Mesenchymal stem cell (in vitro differentiated cells and primary cell): ENCODE data around the gene STK32C.

ENCODE experiments used
- DNase-seq: peaks from one replicate; pipeline ENCODE4 v3.0.0-alpha.2; 2013
- H2AFZ ChIP-seq: one replicate; pipeline ENCODE4 v1.6.1; 2013; ENCODE audit warnings: low read depth, mild to moderate bottlenecking, control low read depth, inconsistent platforms, low read length, moderate library complexity
- H2AK5ac ChIP-seq: 2 replicates; pipeline ENCODE4 v1.6.1; 2013; ENCODE audit warnings: low read length, moderate library complexity, mild to moderate bottlenecking, inconsistent platforms; ENCODE audit not compliant: severe bottlenecking
- H2BK120ac ChIP-seq: one replicate; pipeline ENCODE4 v1.6.1; 2013; ENCODE audit warnings: low read depth, mild to moderate bottlenecking, inconsistent platforms, low read length, moderate library complexity
- H2BK12ac ChIP-seq, 2 experiments: one replicate each; pipeline ENCODE4 v1.6.1; 2013; ENCODE audit warnings: inconsistent platforms in 2 of 2, low read length in 2 of 2, mild to moderate bottlenecking in 2 of 2, moderate library complexity in 2 of 2, control low read depth in 1 of 2
- H2BK15ac ChIP-seq: one replicate; pipeline ENCODE4 v1.6.1; 2013; ENCODE audit warnings: mild to moderate bottlenecking, low read depth, inconsistent platforms; ENCODE audit not compliant: poor library complexity, severe bottlenecking
- H2BK5ac ChIP-seq: 2 replicates; pipeline ENCODE4 v1.6.1; 2013; ENCODE audit warnings: low read depth, mild to moderate bottlenecking, low read length, control low read depth, inconsistent platforms; ENCODE audit not compliant: poor library complexity, severe bottlenecking
- H3K14ac ChIP-seq, 2 experiments: one replicate each; pipeline ENCODE4 v1.6.1; 2013; ENCODE audit warnings: inconsistent platforms in 2 of 2, low read length in 2 of 2, control low read depth in 1 of 2, mild to moderate bottlenecking in 1 of 2, moderate library complexity in 1 of 2
- H3K18ac ChIP-seq, 2 experiments: one replicate each; pipeline ENCODE4 v1.6.1; 2013; ENCODE audit warnings: inconsistent platforms in 2 of 2, low read length in 2 of 2, control low read depth in 1 of 2, low read depth in 1 of 2, mild to moderate bottlenecking in 1 of 2
- H3K23ac ChIP-seq, 2 experiments: one replicate each; pipeline ENCODE4 v1.6.1; 2013; ENCODE audit warnings: inconsistent platforms in 2 of 2, low read length in 2 of 2, mild to moderate bottlenecking in 2 of 2, moderate library complexity in 2 of 2, control low read depth in 1 of 2
- H3K27ac ChIP-seq: 2 replicates; pipeline ENCODE4 v1.5.1; 2013; ENCODE audit warnings: mild to moderate bottlenecking, moderate library complexity, low read length, control low read depth, inconsistent platforms; ENCODE audit not compliant: poor library complexity, severe bottlenecking
- H3K27me3 ChIP-seq, 2 experiments: 2 replicates each; pipeline versions ENCODE4 v1.6.1 to v1.7.0; 2013; ENCODE audit warnings: low read length in 2 of 2, mild to moderate bottlenecking in 2 of 2, moderate library complexity in 2 of 2, control low read depth in 1 of 2, inconsistent platforms in 1 of 2; ENCODE audit not compliant: control insufficient read depth in 1 of 2, insufficient read depth in 1 of 2
- H3K36me3 ChIP-seq, 2 experiments: 2 replicates each; pipeline versions ENCODE4 v1.6.1 to v1.7.0; 2013; ENCODE audit warnings: low read length in 2 of 2, control low read depth in 1 of 2, inconsistent platforms in 1 of 2, low read depth in 1 of 2, mild to moderate bottlenecking in 1 of 2; ENCODE audit not compliant: insufficient read depth in 2 of 2, control insufficient read depth in 1 of 2
- H3K4ac ChIP-seq, 2 experiments: one replicate each; pipeline ENCODE4 v1.6.1; 2013; ENCODE audit warnings: inconsistent platforms in 2 of 2, low read length in 2 of 2, mild to moderate bottlenecking in 2 of 2, moderate library complexity in 2 of 2, control low read depth in 1 of 2, low read depth in 1 of 2
- H3K4me1 ChIP-seq: 2 replicates; pipeline ENCODE4 v1.6.1; 2013; ENCODE audit warnings: low read depth, low read length, control low read depth; ENCODE audit not compliant: control insufficient read depth, insufficient read depth
- H3K4me2 ChIP-seq: 2 replicates; pipeline ENCODE4 v1.6.1; 2013; ENCODE audit warnings: low read length, mild to moderate bottlenecking, inconsistent platforms; ENCODE audit not compliant: poor library complexity, severe bottlenecking
- H3K4me3 ChIP-seq, 2 experiments: 2 replicates each; pipeline versions ENCODE4 v1.5.1 to v1.7.0; 2013; ENCODE audit warnings: low read length in 2 of 2, mild to moderate bottlenecking in 2 of 2, control low read depth in 1 of 2, low read depth in 1 of 2; ENCODE audit not compliant: insufficient read depth in 1 of 2
- H3K79me1 ChIP-seq: replicated peaks from 2 replicates; pipeline ENCODE4 v1.6.1; 2013; ENCODE audit warnings: mild to moderate bottlenecking, control low read depth, low read length, inconsistent platforms; ENCODE audit not compliant: poor library complexity, severe bottlenecking
- H3K9ac ChIP-seq: 2 replicates; pipeline ENCODE4 v1.7.0; 2013; ENCODE audit warnings: mild to moderate bottlenecking, low read length, moderate library complexity
- H3K9me3 ChIP-seq: 2 replicates; pipeline ENCODE4 v1.7.0; 2013; ENCODE audit warnings: mild to moderate bottlenecking, low read length; ENCODE audit not compliant: control insufficient read depth
- H4K8ac ChIP-seq: one replicate; pipeline ENCODE4 v1.6.1; 2013; ENCODE audit warnings: inconsistent platforms, mild to moderate bottlenecking, low read length, moderate library complexity
- H4K91ac ChIP-seq: one replicate; pipeline ENCODE4 v1.6.1; 2013; ENCODE audit warnings: mild to moderate bottlenecking, low read length, inconsistent platforms
- WGBS: methylation state at CpG from one replicate; pipeline ENCODE4 v1.1.7; 2013; ENCODE audit warnings: mixed read lengths; 5-methylcytosine and 5-hydroxymethylcytosine counted together

Gene STK32C

GRCh38 chr10:132332433-132332754, 24.6 kb upstream of the STK32C start:
- Histone ChIP-seq H3K4ac (peak overlapping the region; percentile 15 to 62), H3K27me3 (no peaks in the 10 kb centered on the region), H3K9me3 (no peaks in the 10 kb centered on the region), H2AK5ac (no peak overlapping the region), H3K4me3 (peak overlapping the region; percentile 73 to 95), H4K91ac (peak overlapping the region; percentile 80), H3K18ac (peak overlapping the region; percentile 82 to 85), H2BK120ac (no peak overlapping the region), H3K23ac (no peak overlapping the region), H3K4me2 (peak overlapping the region; percentile 87), H2BK12ac (peak overlapping the region in 1 of 2 experiments; percentile 12), H2BK15ac (peak overlapping the region; percentile 8), H2BK5ac (no peak overlapping the region), H3K9ac (peak overlapping the region; percentile 95), H2AFZ (peak overlapping the region; percentile 85), H3K79me1 (peaks cover 1% of the 10 kb centered on the region), H3K27ac (no peak overlapping the region), H4K8ac (peak overlapping the region; percentile 93), H3K36me3 (peaks cover 3 to 21% of the 10 kb centered on the region in 2 experiments), H3K4me1 (peaks cover 10% of the 10 kb centered on the region), H3K14ac (peak overlapping the region in 1 of 2 experiments; percentile 98)
- WGBS, result 29% methylated on average over 16 of the region's 16 CpGs
- no peak for DNase-seq

DNA sequence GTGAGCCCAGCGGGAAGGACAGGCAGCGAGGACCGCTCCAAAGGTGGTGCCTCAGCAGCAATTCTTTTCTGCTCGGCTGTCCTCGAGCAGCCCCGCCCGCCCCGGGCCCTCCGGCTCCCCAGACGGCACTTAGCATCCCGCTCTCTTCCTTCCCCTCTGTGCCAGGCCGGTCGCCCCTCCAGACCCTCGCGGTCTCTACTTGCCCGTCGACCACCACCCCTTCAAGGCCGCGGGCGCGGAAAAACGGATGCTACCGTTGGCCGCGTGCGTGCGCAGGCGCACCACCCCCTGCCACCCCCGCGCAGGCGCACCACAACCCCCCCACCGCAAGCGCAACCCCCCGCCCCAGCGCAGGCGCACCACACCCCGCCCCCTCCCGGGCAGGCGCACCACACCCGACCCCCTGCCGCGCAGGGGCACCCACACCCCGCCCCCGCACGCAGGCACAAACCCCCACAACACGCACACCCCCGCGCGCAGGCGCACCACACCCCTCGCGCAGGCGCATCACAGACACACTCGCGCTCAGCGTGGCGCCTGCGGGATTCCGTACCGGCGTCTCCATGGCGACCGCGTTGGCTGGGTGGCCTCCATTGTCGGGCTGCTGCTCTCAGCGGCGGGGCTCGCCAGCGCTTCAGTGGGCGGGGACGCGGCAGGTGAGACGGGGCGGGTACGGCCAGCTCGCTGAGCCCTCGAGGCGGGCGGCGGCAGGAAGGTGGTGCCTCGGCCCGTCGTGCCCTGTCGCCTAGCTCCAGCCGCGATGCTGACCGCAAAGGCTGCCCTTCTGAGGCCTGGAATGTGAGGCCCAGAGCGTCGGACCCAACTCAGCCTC, 24.1 kb upstream of the STK32C start, which contains the start of gene LRRC27:
LRRC27 (plus strand) TSS at position 593 of the 832 bp plus-strand sequence. CDS start 1,332 bp downstream, outside the sequence.
- Histone ChIP-seq H3K14ac (peak within 1 kb of the TSS in 1 of 2 experiments; percentile 98), H3K4me3 (peak within 1 kb of the TSS; percentile 76 to 100), H2BK15ac (peak within 1 kb of the TSS; percentile 62), H2AFZ (peak within 1 kb of the TSS; percentile 85), H3K36me3 (peaks cover 3 to 20% of the 10 kb centered on the region in 2 experiments), H3K18ac (peak within 1 kb of the TSS; percentile 85 to 96), H3K27me3 (no peaks in the 10 kb centered on the region), H2AK5ac (peak within 1 kb of the TSS; percentile 4), H4K91ac (peak within 1 kb of the TSS; percentile 80), H3K9me3 (no peaks in the 10 kb centered on the region), H3K23ac (no peak within 1 kb of the TSS), H4K8ac (peak within 1 kb of the TSS; percentile 94), H3K9ac (peak within 1 kb of the TSS; percentile 96), H2BK120ac (peak within 1 kb of the TSS; percentile 87), H3K4me1 (peaks cover 10% of the 10 kb centered on the region), H3K4ac (peak within 1 kb of the TSS; percentile 88), H2BK5ac (peak within 1 kb of the TSS; percentile 11), H2BK12ac (peak within 1 kb of the TSS; percentile 17 to 92), H3K27ac (peak within 1 kb of the TSS; percentile 65), H3K4me2 (peak within 1 kb of the TSS; percentile 87), H3K79me1 (peaks cover 1% of the 10 kb centered on the region)
- WGBS, result under 1% methylated on average over 36 of the region's 89 CpGs
- peak; percentile 97 for DNase-seq

DNA sequence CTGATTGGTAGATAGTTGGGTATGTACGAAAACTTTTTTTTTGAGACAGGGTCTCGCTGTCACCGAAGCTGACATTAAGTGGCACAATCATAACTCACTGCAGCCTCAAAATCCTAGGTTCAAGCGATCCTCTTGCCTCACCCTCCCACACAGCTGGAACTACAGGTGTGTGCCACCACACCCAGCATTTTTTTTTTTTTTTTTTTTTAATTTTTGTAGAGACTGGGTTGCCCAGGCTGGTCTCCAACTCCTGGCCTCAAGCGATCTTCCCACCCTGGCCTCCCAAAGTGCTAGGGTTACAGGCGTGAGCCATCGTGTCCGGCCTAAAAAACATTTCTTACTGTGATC, 22.7 kb upstream of the STK32C start:
- no peak overlapping the region for H2BK5ac ChIP-seq
- no peak overlapping the region for H3K14ac ChIP-seq
- H3K4ac ChIP-seq, result peak overlapping the region in 1 of 2 experiments; percentile 83
- H3K27ac ChIP-seq, result peak overlapping the region; percentile 85
- no peak overlapping the region for H4K8ac ChIP-seq
- peak overlapping the region; percentile 96 for H3K9ac ChIP-seq
- peaks cover 4% of the 10 kb centered on the region for H3K79me1 ChIP-seq
- H2BK120ac ChIP-seq, result peak overlapping the region; percentile 36
- peaks cover 8 to 21% of the 10 kb centered on the region in 2 experiments for H3K36me3 ChIP-seq
- peak overlapping the region; percentile 70 for H2AK5ac ChIP-seq
- 93% methylated on average over 7 of the region's 8 CpGs for WGBS
- no peaks in the 10 kb centered on the region for H3K9me3 ChIP-seq
- H3K4me3 ChIP-seq, result peak overlapping the region in 1 of 2 experiments; percentile 100
- H2AFZ ChIP-seq, result no peak overlapping the region
- H3K27me3 ChIP-seq, result no peaks in the 10 kb centered on the region
- no peak for DNase-seq
- H3K4me2 ChIP-seq, result peak overlapping the region; percentile 88
- H3K18ac ChIP-seq, result peak overlapping the region in 1 of 2 experiments; percentile 64
- H3K23ac ChIP-seq, result no peak overlapping the region
- H4K91ac ChIP-seq, result no peak overlapping the region
- peaks cover 13% of the 10 kb centered on the region for H3K4me1 ChIP-seq
- H2BK12ac ChIP-seq, result no peak overlapping the region
- H2BK15ac ChIP-seq, result no peak overlapping the region
